ENCODE measurements around the gene GRAMD1B.

Gene GRAMD1B

GRCh38 chr11:123527947-123528346, 97.9 kb downstream of the GRAMD1B start:
- TF ChIP-seq ZFX (IDR thresholded peaks at IDR 0.05) (no peak), CTCF (conservative IDR thresholded peaks at IDR 0.05) (no peak)

GRCh38 chr11:123531325-123531724, 101.3 kb downstream of the GRAMD1B start:
- TF ChIP-seq CTCF (conservative IDR thresholded peaks at IDR 0.05) (no peak), ZFX (IDR thresholded peaks at IDR 0.05) (no peak)

More at GRCh38 chr11:123527947-123528346, 97.9 kb downstream of the GRAMD1B start:
- no peak overlapping the region for H3K27ac ChIP-seq

GRCh38 chr11:123532131-123532530, 102.1 kb downstream of the GRAMD1B start:
- no peak overlapping the region for H3K27ac ChIP-seq
- TF ChIP-seq ZFX (IDR thresholded peaks at IDR 0.05) (no peak), CTCF (conservative IDR thresholded peaks at IDR 0.05) (no peak)

More at GRCh38 chr11:123531325-123531724, 101.3 kb downstream of the GRAMD1B start:
- H3K27ac ChIP-seq: no peak overlapping the region

GRCh38 chr11:123535401-123535800, 105.3 kb downstream of the GRAMD1B start:
- H3K27ac ChIP-seq: no peak overlapping the region
- TF ChIP-seq CTCF (conservative IDR thresholded peaks at IDR 0.05): no peak
- TF ChIP-seq ZFX (IDR thresholded peaks at IDR 0.05): no peak

GRCh38 chr11:123536690-123537437, 106.8 kb downstream of the GRAMD1B start:
- no peak overlapping the region for H3K27ac ChIP-seq
- no peak for TF ChIP-seq CTCF (conservative IDR thresholded peaks at IDR 0.05)
- TF ChIP-seq ZFX (IDR thresholded peaks at IDR 0.05): no peak

- no peak overlapping the region for H3K27ac ChIP-seq
- TF ChIP-seq ZFX (IDR thresholded peaks at IDR 0.05) (no peak), CTCF (conservative IDR thresholded peaks at IDR 0.05) (no peak)
Observed at GRCh38 chr11:123537726-123538125, 107.7 kb downstream of the GRAMD1B start.

- no peak overlapping the region for H3K27ac ChIP-seq
- no peak for TF ChIP-seq CTCF (conservative IDR thresholded peaks at IDR 0.05)
- TF ChIP-seq ZFX (IDR thresholded peaks at IDR 0.05): no peak
Observed at GRCh38 chr11:123543797-123544196, 113.7 kb downstream of the GRAMD1B start.

All from C4-2B (cell line).